ENCODE results near the gene LSAMP.

GRCh38 chr3:116469546-116469945 lies 24.3 kb upstream of the LSAMP start:
- TF ChIP-seq CTCF (IDR thresholded peaks at IDR 0.05) (no peak), POLR2A (IDR thresholded peaks at IDR 0.05) (no peak)
